Right lobe of liver (tissue), 4 donors: Measurements from ENCODE around the gene PCDHA1.

Experiments
- CTCF ChIP-seq, 4 donors: fragments of 200-600 bp in 3 of 4; fragments of 450-650 bp in 1 of 4; IDR thresholded peaks; one replicate each; pipeline versions ENCODE4 v1.5.1 to v1.8.0; 2016 to 2022; ENCODE audit warnings: antibody characterized with exemption in 4 of 4, mild to moderate bottlenecking in 2 of 4
- POLR2A ChIP-seq: fragments of 450-650 bp; IDR thresholded peaks from one replicate; pipeline ENCODE4 v1.6.1; 2017; ENCODE audit warnings: antibody characterized with exemption, mild to moderate bottlenecking
- donor health status: DM: no; HTN: no; CAD: no.
- donor health status: DM: no; HTN: no; CAD: no.
- donor health status: DM: no; HTN: yes; CAD: no.

GRCh38 chr5:140764177-140764973, 21.6 kb upstream of the PCDHA1 start:
- TF ChIP-seq CTCF (IDR thresholded peaks at IDR 0.05) (no peak), POLR2A (no peak)
